Breast epithelium (tissue), 4 donors: ENCODE results near the gene ESPN. TPM values are rescaled to one million over a fixed set of nuclear protein-coding genes. Genes with fewer than 3 reads are reported as not detected.

ENCODE experiments used
- DNase-seq, 2 donors: peaks; one replicate each; pipeline ENCODE4 v3.0.0-alpha.2; 2019; ENCODE audit warnings: low spot score in 2 of 2
- H3K27ac ChIP-seq, 2 donors: fragments of 200-600 bp; sonication (generic) in 1 of 2; one replicate each; pipeline ENCODE4 v1.5.1; 2016 to 2019; ENCODE audit warnings: mild to moderate bottlenecking in 1 of 2
- H3K27me3 ChIP-seq, 2 donors: fragments of 200-600 bp; sonication (generic) in 1 of 2; one replicate each; pipeline versions ENCODE4 v1.5.1 to v1.6.0; 2017 to 2019; ENCODE audit warnings: control low read depth in 1 of 2, mild to moderate bottlenecking in 1 of 2
- H3K36me3 ChIP-seq: fragments of 200-600 bp; one replicate; pipeline ENCODE4 v1.5.1; 2019
- H3K4me1 ChIP-seq, 2 donors: fragments of 200-600 bp; sonication (generic); one replicate each; pipeline ENCODE4 v1.5.1; 2016 to 2019; ENCODE audit warnings: control low read depth in 1 of 2
- H3K4me3 ChIP-seq, 3 donors: fragments of 200-600 bp; sonication (generic); 1 replicate in 2 of 3; 2 replicates in 1 of 3; pipeline ENCODE4 v1.5.1; 2016 to 2019; ENCODE audit warnings: mild to moderate bottlenecking in 3 of 3, moderate library complexity in 2 of 3
- H3K9me3 ChIP-seq, 2 donors: fragments of 200-600 bp; sonication (generic) in 1 of 2; one replicate each; pipeline ENCODE4 v1.5.1; 2016 to 2019; ENCODE audit warnings: control low read depth in 1 of 2
- POLR2A ChIP-seq: fragments of 450-650 bp; IDR thresholded peaks from one replicate; pipeline ENCODE4 v1.6.1; 2016; ENCODE audit warnings: antibody characterized with exemption, mild to moderate bottlenecking, moderate library complexity
- POLR2AphosphoS5 ChIP-seq, 3 donors: sonication (generic); formaldehyde crosslinking; IDR thresholded peaks; one replicate each; pipeline ENCODE4 v1.6.1; 2017; ENCODE audit warnings: antibody characterized with exemption in 3 of 3
- intact Hi-C: fragments of 100-400 bp; cut with DNase I; formaldehyde crosslinking; loops from one replicate; pipeline ENCODE4 v1.15.1; 2023; ENCODE audit warnings: low total_unique reads
- total RNA-seq, 3 donors: library from RNA; depleted of rRNA; stranded (reverse); fragments of >200 nt; gene quantifications; one replicate each; pipeline ENCODE4 v1.1.0, GENCODE V29; 2016
- TF ChIP-seq, protein P1 (sequence below), 3 donors: fragments of 450-650 bp; IDR thresholded peaks; one replicate each; pipeline ENCODE4 v1.5.1; 2016 to 2017; ENCODE audit warnings: antibody characterized with exemption in 3 of 3, mild to moderate bottlenecking in 3 of 3, moderate library complexity in 3 of 3

Gene ESPN
- total RNA-seq, 3 donors from 2014 or later: 10.8 to 11.1 TPM; not detected in 1

DNA sequence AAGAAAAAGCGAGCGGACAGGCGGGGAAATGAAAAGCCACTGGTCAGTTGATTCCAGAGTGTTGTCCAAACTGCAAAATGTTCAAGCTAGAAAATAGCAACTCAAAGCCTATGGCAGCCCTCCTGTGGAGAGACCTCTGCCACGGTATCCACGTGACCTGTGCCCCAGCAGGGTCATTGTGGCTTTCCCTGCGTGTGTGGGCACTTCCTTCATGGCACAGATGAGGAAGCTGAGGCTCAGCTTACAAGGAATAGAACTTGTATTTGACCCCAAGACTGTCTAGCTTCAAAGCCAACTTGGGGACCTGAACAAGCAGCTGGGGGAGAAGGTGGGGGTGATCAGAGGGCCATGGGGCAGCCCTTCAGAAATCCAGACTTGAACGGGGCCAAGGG lies 82.5 kb downstream of the ESPN start:
- H3K27me3 ChIP-seq: no peaks in the 10 kb centered on the region
- H3K4me3 ChIP-seq: no peak overlapping the region
- peak overlapping the region in 1 of 2 donors; percentile 48 for H3K27ac ChIP-seq
- no peaks in the 10 kb centered on the region for H3K9me3 ChIP-seq
- TF ChIP-seq POLR2AphosphoS5 (IDR thresholded peaks at IDR 0.05): no peak
- TF ChIP-seq, protein P1, sequence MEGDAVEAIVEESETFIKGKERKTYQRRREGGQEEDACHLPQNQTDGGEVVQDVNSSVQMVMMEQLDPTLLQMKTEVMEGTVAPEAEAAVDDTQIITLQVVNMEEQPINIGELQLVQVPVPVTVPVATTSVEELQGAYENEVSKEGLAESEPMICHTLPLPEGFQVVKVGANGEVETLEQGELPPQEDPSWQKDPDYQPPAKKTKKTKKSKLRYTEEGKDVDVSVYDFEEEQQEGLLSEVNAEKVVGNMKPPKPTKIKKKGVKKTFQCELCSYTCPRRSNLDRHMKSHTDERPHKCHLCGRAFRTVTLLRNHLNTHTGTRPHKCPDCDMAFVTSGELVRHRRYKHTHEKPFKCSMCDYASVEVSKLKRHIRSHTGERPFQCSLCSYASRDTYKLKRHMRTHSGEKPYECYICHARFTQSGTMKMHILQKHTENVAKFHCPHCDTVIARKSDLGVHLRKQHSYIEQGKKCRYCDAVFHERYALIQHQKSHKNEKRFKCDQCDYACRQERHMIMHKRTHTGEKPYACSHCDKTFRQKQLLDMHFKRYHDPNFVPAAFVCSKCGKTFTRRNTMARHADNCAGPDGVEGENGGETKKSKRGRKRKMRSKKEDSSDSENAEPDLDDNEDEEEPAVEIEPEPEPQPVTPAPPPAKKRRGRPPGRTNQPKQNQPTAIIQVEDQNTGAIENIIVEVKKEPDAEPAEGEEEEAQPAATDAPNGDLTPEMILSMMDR (IDR thresholded peaks at IDR 0.05): no peak
- no peak for TF ChIP-seq POLR2A
- H3K4me1 ChIP-seq: peaks cover 0 to 12% of the 10 kb centered on the region in 2 donors
- no peaks in the 10 kb centered on the region for H3K36me3 ChIP-seq
- intact Hi-C loops: no loop called here
- DNase-seq: no peak

DNA sequence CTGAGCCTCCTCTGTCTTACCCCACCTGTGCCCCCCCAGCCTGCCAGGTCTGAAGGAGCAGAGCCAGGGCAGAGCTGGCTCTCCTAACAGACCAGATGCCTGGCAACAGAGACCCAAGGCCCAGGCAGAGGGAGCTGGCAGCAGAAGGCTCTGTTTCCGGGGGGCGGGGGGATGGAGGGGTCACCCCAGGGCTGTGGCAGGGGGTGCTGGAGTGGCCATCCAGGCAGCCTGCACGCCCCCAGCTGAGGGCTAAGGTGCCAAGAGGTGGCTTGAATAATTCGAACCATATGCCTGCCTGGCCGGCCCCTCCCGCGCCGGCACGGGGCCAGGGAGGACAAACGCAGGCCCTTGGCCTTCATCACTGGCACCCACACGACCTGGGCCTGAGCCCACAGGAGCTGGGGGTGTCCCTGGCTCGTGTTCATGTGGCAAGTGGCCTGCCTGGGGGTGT lies 82.9 kb downstream of the ESPN start:
- intact Hi-C loops: no loop called here
- H3K27ac ChIP-seq: peak overlapping the region; percentile 3 to 48

DNA sequence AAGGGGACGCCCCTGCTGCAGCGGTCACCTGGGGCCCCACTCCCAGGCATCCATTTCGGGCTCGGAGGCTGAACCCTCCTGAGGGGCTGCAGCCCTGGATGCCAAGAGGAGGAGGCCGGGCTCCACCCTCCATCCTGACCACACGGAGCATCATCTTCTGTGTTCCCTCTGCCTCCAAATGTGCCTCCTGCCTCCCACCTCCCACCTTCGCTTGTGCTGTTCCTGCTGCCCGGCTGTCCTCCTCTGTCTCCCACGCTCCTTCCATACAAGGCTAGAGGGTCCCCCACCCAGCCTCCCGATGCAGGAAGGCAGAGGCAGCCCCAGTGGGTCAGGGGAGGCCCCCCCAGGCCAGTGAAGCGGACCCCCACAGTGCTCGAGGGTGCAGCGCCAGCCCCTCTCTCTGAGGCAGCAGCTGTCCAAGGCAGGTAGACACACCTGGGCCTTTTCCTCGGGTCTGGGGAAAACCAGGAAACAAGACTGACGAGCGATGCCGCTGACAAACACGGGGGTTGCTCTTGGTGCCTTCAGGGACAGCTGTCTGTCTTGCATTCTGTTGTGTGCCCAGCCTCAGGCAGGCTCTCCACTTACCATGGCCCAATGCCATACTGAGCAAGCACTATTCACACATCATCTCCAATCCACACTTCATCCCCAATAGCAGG lies 83.7 kb downstream of the ESPN start:
- no peak for DNase-seq
- Histone ChIP-seq H3K27me3 (no peaks in the 10 kb centered on the region), H3K27ac (no peak overlapping the region), H3K9me3 (no peaks in the 10 kb centered on the region), H3K36me3 (no peaks in the 10 kb centered on the region), H3K4me3 (no peak overlapping the region), H3K4me1 (peaks cover 3 to 6% of the 10 kb centered on the region in 2 donors)
- no peak for TF ChIP-seq POLR2A
- TF ChIP-seq POLR2AphosphoS5 (IDR thresholded peaks at IDR 0.05): no peak
- TF ChIP-seq, protein P1 (IDR thresholded peaks at IDR 0.05): no peak
- intact Hi-C loops: no loop called here

More for the DNA sequence above, 82.9 kb downstream of the ESPN start:
- Histone ChIP-seq H3K4me3 (no peak overlapping the region), H3K27me3 (no peaks in the 10 kb centered on the region), H3K36me3 (no peaks in the 10 kb centered on the region), H3K4me1 (peaks cover 0 to 8% of the 10 kb centered on the region in 2 donors), H3K9me3 (no peaks in the 10 kb centered on the region)
- TF ChIP-seq, protein P1 (IDR thresholded peaks at IDR 0.05): no peak
- TF ChIP-seq POLR2A: no peak
- TF ChIP-seq POLR2AphosphoS5 (IDR thresholded peaks at IDR 0.05): no peak
- no peak for DNase-seq

DNA sequence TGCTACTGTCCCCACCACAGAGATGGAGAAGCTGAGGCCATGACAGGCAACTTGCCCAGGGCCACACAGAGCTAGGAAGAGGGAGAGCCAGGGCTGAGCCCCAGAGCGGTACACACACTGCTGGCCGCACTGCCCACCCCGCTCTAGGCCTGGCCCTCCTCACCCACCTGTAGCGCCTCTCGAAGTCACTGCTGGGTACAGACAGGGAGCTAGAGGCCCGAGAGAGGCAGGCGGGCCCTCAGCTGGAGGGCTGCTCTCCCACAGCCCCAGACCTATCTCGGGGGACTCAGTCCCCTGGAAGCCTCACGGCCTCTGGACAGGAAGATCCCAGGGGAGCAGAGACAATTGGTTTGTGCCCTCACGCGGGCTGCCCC lies 84.2 kb downstream of the ESPN start:
- TF ChIP-seq POLR2A (no peak), POLR2AphosphoS5 (IDR thresholded peaks at IDR 0.05) (no peak)
- TF ChIP-seq, protein P1 (IDR thresholded peaks at IDR 0.05): no peak
- no peaks in the 10 kb centered on the region for H3K36me3 ChIP-seq
- H3K9me3 ChIP-seq: no peaks in the 10 kb centered on the region
- H3K4me1 ChIP-seq: peaks cover 3 to 6% of the 10 kb centered on the region in 2 donors
- no peak overlapping the region for H3K4me3 ChIP-seq
- intact Hi-C loops: no loop called here
- H3K27ac ChIP-seq: no peak overlapping the region
- no peaks in the 10 kb centered on the region for H3K27me3 ChIP-seq
- no peak for DNase-seq

DNA sequence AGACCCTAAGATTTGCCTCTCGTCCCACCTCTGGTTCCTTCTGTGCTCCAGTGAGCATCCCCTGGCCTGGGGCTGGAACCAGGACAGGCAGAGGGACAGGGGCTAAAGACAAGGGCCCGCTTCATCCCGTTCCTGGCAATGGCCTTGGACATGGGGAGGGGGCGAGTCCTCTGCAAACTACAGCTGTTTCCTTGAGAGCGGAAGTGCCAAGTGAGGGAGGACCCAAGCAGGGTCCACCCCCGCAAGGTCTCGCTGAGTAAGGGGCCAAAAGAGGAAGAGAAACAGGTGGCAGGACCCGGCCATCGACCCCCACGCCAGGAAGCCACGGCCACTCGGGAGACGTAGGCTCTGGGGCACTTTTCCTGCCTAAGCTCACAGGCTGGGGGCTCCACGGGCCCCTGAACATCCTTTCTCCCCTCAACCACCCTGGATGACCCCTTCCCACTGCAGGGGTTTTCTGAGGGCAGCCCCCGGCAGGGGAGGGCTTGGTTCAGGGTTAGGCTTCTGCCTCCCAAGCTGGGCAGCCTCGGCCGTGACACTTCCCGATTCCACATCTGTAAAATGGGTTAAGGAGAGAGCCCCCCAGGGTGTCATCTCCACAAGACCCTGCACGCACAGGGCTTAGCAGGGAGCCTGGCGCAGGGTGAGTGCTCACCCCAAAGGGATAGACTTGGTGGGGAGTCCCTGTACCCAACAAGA lies 84.8 kb downstream of the ESPN start:
- Histone ChIP-seq H3K4me3 (no peak overlapping the region), H3K27me3 (no peaks in the 10 kb centered on the region), H3K27ac (no peak overlapping the region), H3K4me1 (peaks cover 3 to 6% of the 10 kb centered on the region in 2 donors), H3K9me3 (no peaks in the 10 kb centered on the region), H3K36me3 (no peaks in the 10 kb centered on the region)
- TF ChIP-seq POLR2A (no peak), POLR2AphosphoS5 (IDR thresholded peaks at IDR 0.05) (no peak)
- intact Hi-C loops: no loop called here
- DNase-seq: no peak
